Breast epithelium (tissue), 4 donors: ENCODE measurements around the gene ACOT12. TPM values are rescaled to one million over a fixed set of nuclear protein-coding genes. Genes with fewer than 3 reads are reported as not detected.

Source experiments
- DNase-seq, 2 donors: peaks; one replicate each; pipeline ENCODE4 v3.0.0-alpha.2; 2019; ENCODE audit warnings: low spot score in 2 of 2
- H3K27ac ChIP-seq, 2 donors: fragments of 200-600 bp; sonication (generic) in 1 of 2; one replicate each; pipeline ENCODE4 v1.5.1; 2016 to 2019; ENCODE audit warnings: mild to moderate bottlenecking in 1 of 2
- H3K27me3 ChIP-seq, 2 donors: fragments of 200-600 bp; sonication (generic) in 1 of 2; one replicate each; pipeline versions ENCODE4 v1.5.1 to v1.6.0; 2017 to 2019; ENCODE audit warnings: control low read depth in 1 of 2, mild to moderate bottlenecking in 1 of 2
- H3K36me3 ChIP-seq: fragments of 200-600 bp; one replicate; pipeline ENCODE4 v1.5.1; 2019
- H3K4me1 ChIP-seq, 2 donors: fragments of 200-600 bp; sonication (generic); one replicate each; pipeline ENCODE4 v1.5.1; 2016 to 2019; ENCODE audit warnings: control low read depth in 1 of 2
- H3K4me3 ChIP-seq, 3 donors: fragments of 200-600 bp; sonication (generic); 1 replicate in 2 of 3; 2 replicates in 1 of 3; pipeline ENCODE4 v1.5.1; 2016 to 2019; ENCODE audit warnings: mild to moderate bottlenecking in 3 of 3, moderate library complexity in 2 of 3
- H3K9me3 ChIP-seq, 2 donors: fragments of 200-600 bp; sonication (generic) in 1 of 2; one replicate each; pipeline ENCODE4 v1.5.1; 2016 to 2019; ENCODE audit warnings: control low read depth in 1 of 2
- CTCF ChIP-seq, 3 donors: fragments of 450-650 bp; IDR thresholded peaks; one replicate each; pipeline ENCODE4 v1.5.1; 2016 to 2017; ENCODE audit warnings: antibody characterized with exemption in 3 of 3, mild to moderate bottlenecking in 3 of 3, moderate library complexity in 3 of 3
- POLR2A ChIP-seq: fragments of 450-650 bp; IDR thresholded peaks from one replicate; pipeline ENCODE4 v1.6.1; 2016; ENCODE audit warnings: antibody characterized with exemption, mild to moderate bottlenecking, moderate library complexity
- POLR2AphosphoS5 ChIP-seq, 3 donors: sonication (generic); formaldehyde crosslinking; IDR thresholded peaks; one replicate each; pipeline ENCODE4 v1.6.1; 2017; ENCODE audit warnings: antibody characterized with exemption in 3 of 3
- intact Hi-C: fragments of 100-400 bp; cut with DNase I; formaldehyde crosslinking; loops from one replicate; pipeline ENCODE4 v1.15.1; 2023; ENCODE audit warnings: low total_unique reads
- total RNA-seq, 3 donors: library from RNA; depleted of rRNA; stranded (reverse); fragments of >200 nt; gene quantifications; one replicate each; pipeline ENCODE4 v1.1.0, GENCODE V29; 2016

Gene ACOT12
- total RNA-seq, 3 donors from 2014 or later: not detected

- no peak for DNase-seq
- no peaks in the 10 kb centered on the region for H3K27me3 ChIP-seq
- intact Hi-C loops: loop anchor here (2.0 kb wide), 1 partner anchor 77 kb away; no protein-coding TSS in a partner anchor
- no peaks in the 10 kb centered on the region for H3K36me3 ChIP-seq
- TF ChIP-seq POLR2AphosphoS5 (IDR thresholded peaks at IDR 0.05) (no peak), CTCF (IDR thresholded peaks at IDR 0.05) (no peak), POLR2A (no peak)
- H3K4me1 ChIP-seq: no peaks in the 10 kb centered on the region
- no peak overlapping the region for H3K4me3 ChIP-seq
- H3K27ac ChIP-seq: no peak overlapping the region
- no peaks in the 10 kb centered on the region for H3K9me3 ChIP-seq
Observed at GRCh38 chr5:81335946-81336345, 58.0 kb downstream of the ACOT12 start.

GRCh38 chr5:81334304-81335061, 59.5 kb downstream of the ACOT12 start:
- no peaks in the 10 kb centered on the region for H3K27me3 ChIP-seq
- DNase-seq: no peak
- H3K36me3 ChIP-seq: no peaks in the 10 kb centered on the region
- peak overlapping the region in 2 of 3 donors; percentile 10 to 17 for H3K4me3 ChIP-seq
- no peak for TF ChIP-seq POLR2A
- no peak for TF ChIP-seq POLR2AphosphoS5 (IDR thresholded peaks at IDR 0.05)
- TF ChIP-seq CTCF (IDR thresholded peaks at IDR 0.05): no peak
- H3K9me3 ChIP-seq: no peaks in the 10 kb centered on the region
- H3K4me1 ChIP-seq: no peaks in the 10 kb centered on the region
- H3K27ac ChIP-seq: no peak overlapping the region
- intact Hi-C loops: no loop called here

GRCh38 chr5:81326554-81326953, 67.4 kb downstream of the ACOT12 start:
- H3K36me3 ChIP-seq: no peaks in the 10 kb centered on the region
- no peak overlapping the region for H3K27ac ChIP-seq
- H3K4me1 ChIP-seq: no peaks in the 10 kb centered on the region
- TF ChIP-seq POLR2A: no peak
- TF ChIP-seq CTCF (IDR thresholded peaks at IDR 0.05): no peak
- no peak for TF ChIP-seq POLR2AphosphoS5 (IDR thresholded peaks at IDR 0.05)
- H3K4me3 ChIP-seq: no peak overlapping the region
- no peaks in the 10 kb centered on the region for H3K27me3 ChIP-seq
- no peaks in the 10 kb centered on the region for H3K9me3 ChIP-seq
- intact Hi-C loops: no loop called here
- DNase-seq: no peak

GRCh38 chr5:81317536-81317935, 76.4 kb downstream of the ACOT12 start:
- intact Hi-C loops: no loop called here
- Histone ChIP-seq H3K4me3 (no peak overlapping the region), H3K36me3 (no peaks in the 10 kb centered on the region), H3K9me3 (no peaks in the 10 kb centered on the region), H3K27ac (no peak overlapping the region), H3K4me1 (no peaks in the 10 kb centered on the region), H3K27me3 (no peaks in the 10 kb centered on the region)
- no peak for DNase-seq
- TF ChIP-seq CTCF (IDR thresholded peaks at IDR 0.05) (no peak), POLR2AphosphoS5 (IDR thresholded peaks at IDR 0.05) (no peak)

- Histone ChIP-seq H3K27ac (no peak overlapping the region), H3K4me3 (no peak overlapping the region), H3K4me1 (no peaks in the 10 kb centered on the region), H3K27me3 (no peaks in the 10 kb centered on the region), H3K9me3 (no peaks in the 10 kb centered on the region), H3K36me3 (no peaks in the 10 kb centered on the region)
- intact Hi-C loops: no loop called here
- no peak for DNase-seq
- TF ChIP-seq POLR2AphosphoS5 (IDR thresholded peaks at IDR 0.05) (no peak), POLR2A (no peak)
Observed at GRCh38 chr5:81316571-81316970, 77.4 kb downstream of the ACOT12 start.
